HG02852 (cell line): Measurements from ENCODE around the gene ZGRF1.
"Not testable (repeated sequence)": the region's sequence is repeated elsewhere in the genome, so short reads cannot be mapped to it uniquely, and the experiment has no call there.

Experiments
- ATAC-seq: cut with Tn5 transposase; IDR thresholded peaks from one replicate; pipeline ENCODE4 v1.9.1; 2021; ENCODE audit warnings: mild to moderate bottlenecking, moderate library complexity; ENCODE audit not compliant: unreplicated experiment

ZGRF1 gene

GRCh38 chr4:112560084-112560483 is 76.6 kb downstream of the ZGRF1 start:
- ATAC-seq, result peak; percentile 75

- ATAC-seq, result no peak
These were observed 77.7 kb downstream of the ZGRF1 start for GRCh38 chr4:112559053-112559452.

DNA sequence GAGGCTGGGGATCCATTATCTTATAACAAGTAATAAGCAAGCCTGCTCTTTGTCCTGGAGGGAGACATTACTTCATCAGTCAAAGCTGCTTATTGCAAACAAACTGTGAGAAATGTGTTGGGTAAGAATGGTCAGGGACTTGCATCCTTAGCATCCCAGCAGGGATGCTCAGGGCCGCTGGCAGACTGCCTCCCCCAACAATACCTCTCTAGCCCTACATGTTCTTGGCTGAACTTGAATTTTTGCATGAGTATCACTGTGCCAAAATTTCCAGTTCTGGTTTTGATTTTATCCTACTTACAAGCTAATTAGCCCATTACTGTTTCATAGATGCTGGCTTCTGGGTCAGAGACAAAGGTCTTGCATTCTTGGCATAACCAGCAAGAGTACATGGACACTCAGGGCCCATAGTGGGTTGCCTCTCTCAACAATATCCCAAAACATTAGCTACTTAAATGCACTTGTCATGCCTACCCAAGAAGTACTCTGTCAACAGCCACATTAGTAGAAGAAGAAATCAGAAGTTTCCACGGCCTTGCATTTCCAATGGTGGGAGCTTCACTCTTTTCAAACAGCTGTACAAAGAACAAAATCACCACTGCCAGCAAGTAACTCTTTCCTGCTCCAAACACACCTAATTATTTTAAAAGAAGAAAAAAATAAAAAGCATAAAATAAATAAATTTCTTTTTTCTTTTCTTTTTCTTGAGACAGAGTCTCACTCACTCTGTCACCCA is 78.9 kb downstream of the ZGRF1 start:
- ATAC-seq, result no peak

DNA sequence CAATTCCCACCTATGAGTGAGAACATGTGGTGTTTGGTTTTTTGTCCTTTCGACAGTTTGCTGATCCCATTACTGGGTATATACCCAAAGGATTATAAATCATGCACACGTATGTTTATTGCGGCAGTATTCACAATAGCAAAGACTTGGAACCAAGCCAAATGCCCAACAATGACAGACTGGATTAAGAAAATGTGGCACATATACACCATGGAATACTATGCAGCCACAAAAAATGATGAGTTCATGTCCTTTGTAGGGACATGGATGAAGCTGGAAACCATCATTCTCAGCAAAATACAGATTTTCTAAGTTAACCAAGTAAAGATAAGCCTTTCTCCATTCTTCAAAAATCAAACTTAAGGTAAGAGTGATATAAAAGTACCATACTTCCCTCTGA is 82.4 kb downstream of the ZGRF1 start:
- ATAC-seq, result not testable (repeated sequence)

DNA sequence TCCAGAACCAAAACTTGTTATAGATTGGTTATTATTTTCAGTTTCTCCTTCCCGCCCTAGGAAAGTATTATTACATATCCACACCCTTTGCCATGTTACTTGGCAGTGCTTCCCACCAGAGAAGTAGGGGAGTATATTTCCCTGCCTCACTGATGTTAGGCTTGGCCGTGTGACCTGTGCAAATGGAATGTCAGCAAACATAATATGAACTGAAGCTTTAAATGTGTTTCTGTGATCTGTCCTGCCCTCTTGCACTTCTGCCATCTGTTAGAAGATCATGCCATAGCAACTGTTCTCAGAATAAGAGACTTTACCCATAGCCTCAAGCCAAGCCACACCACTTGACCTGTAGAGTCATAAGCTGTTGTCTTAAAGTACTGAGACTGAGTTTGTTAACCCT is 84.0 kb downstream of the ZGRF1 start:
- no peak for ATAC-seq

GRCh38 chr4:112550728-112551127 is 86.0 kb downstream of the ZGRF1 start:
- ATAC-seq, result no peak

GRCh38 chr4:112546476-112546875 is 90.2 kb downstream of the ZGRF1 start:
- ATAC-seq, result no peak

DNA sequence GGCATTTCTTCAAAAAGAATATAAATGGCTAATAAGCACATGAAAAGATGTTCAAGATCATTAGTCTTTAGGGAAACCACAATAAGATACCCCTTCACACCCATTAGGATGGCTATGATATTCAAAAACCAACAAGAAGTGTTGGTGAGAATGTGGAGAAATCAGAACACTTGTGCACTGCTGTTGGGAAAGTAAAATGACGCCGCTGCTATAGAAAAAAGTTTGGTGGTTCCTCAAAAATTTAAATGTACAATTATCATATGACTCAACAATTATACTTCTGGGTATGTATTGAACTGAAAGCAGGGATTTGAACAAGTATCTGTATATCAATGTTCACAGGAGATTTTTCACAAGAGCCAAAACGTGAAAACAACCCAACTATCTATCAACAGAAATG is 91.4 kb downstream of the ZGRF1 start:
- ATAC-seq, result no peak

GRCh38 chr4:112540695-112541094 is 96.0 kb downstream of the ZGRF1 start:
- no peak for ATAC-seq

DNA sequence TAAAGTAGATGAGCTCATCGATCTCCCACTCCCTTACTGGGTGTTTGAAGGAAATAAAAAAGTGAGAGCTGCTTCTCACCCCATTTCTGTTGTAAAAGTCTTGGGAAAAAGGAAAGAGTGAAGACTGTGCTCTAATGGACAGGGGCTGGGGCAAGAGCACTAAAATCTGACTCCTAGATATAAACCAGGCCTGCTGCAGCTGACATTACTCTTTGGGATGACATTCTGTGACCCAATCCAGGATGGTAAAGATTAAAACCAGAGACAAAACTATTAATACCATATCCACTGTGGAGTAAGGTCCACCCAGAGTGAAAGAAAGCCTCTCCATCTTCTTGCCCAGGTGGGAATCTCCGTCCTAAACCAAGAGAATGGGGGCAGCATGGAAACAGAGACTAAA is 100.6 kb downstream of the ZGRF1 start:
- no peak for ATAC-seq

DNA sequence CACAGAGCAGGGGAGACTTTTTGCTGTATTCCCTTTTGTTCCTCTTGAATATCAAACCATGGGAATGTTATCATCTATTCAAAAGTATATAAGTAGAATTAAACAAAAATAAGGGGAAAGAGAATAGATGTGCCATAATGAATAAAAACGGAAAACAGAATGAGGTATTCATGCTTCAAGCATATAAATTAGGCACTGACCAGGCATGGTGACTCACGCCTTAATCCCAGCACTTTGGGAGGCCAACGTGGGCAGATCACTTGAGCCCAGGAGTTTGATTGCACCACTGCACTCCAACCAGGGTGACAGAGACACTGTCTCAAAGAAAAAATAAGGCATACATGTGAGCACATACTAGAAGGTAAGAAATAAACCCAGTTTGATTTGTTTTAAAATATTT is 104.4 kb downstream of the ZGRF1 start:
- ATAC-seq, result no peak

DNA sequence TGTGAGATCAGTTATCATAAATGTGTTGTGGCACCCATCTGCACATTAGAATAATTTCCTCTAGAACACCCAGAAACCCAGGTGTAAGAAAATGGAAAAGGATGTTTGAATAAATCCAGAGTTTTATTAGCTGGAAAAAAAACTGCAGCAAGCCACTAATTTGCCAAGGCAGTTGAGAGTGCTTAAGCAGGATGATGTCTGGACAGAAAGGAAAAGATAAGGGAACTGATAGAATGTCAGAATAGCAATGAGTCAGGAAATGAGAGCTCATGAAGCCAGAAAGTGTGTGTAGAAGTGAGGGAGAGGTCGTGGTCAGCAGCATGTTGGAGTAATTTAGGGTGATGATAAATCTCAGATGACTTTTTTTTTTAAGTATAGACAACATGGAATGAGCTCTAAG is 105.6 kb downstream of the ZGRF1 start:
- ATAC-seq, result no peak

GRCh38 chr4:112526061-112526460 is 110.6 kb downstream of the ZGRF1 start:
- ATAC-seq, result no peak

DNA sequence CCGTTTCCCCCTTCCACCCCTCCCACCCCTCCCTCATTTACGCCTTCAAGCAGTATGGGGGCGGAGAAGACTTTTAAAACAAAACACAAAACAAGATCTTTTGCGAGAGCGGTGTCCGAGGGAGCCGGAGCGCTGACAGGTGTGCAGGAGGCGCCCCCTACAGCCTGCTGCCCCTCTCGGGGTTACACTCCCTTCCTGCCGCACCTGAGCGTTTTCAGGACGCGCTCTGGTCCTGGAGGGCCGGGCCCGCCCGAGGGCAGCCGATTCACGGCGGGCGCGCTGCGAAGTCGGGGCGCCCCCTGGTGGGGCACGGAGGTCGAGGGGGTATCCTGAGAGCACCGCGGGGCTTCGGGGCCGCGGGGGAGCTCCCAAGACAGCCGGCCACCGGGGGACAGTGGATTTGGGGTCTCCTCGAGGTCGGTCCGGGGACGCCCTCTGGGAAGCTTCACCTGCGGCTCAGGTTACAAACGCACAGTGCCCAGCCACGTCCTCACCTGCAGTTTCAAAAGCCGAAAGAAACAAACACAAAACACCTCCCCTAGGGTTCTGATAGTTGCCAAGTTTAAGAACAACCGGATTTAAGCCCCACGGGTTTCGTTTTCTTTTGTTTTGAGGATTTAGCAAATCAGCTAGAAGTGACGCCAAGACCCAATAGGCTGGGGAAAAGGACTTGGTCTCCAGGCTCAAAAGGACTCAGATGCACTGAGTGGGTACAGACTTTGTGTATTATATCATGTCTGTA is 112.8 kb downstream of the ZGRF1 start:
- ATAC-seq, result peak; percentile 74

DNA sequence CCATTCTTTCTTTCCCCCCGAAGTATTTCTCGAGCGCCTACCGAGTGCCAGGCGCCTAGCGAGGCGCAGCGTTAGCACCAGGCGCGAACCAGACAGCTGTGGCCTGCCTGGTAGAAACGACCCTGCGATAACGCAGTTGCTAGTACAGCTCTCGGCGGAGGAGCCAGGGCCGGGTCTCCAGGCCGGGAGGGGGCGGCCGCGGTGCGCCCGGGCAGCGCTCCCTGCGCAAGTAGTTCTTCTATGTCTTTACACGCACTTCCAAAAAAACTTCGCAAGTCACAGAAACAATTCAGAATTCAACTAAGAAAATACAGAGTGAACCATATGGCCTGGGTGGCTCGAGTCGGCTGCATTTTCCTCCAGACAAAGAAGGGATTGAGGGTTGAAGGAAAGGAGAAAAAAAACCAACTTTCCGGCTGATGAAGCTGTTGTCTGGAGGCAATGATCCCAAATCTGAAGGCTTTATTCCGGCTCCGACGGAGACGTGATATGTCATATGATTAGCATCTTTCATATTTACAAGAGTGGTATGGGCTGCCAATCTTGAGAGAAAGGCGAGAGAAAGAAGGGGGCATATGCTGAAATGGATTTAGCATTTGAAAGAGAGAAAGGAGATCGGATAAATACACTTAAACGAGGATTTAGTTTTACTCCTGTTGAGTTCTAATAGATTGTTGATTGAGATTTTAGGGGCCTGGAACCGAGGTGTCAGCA is 113.5 kb downstream of the ZGRF1 start:
- ATAC-seq, result peak; percentile 40

- not testable (repeated sequence) for ATAC-seq
These were observed 114.3 kb downstream of the ZGRF1 start for GRCh38 chr4:112522431-112522830.

DNA sequence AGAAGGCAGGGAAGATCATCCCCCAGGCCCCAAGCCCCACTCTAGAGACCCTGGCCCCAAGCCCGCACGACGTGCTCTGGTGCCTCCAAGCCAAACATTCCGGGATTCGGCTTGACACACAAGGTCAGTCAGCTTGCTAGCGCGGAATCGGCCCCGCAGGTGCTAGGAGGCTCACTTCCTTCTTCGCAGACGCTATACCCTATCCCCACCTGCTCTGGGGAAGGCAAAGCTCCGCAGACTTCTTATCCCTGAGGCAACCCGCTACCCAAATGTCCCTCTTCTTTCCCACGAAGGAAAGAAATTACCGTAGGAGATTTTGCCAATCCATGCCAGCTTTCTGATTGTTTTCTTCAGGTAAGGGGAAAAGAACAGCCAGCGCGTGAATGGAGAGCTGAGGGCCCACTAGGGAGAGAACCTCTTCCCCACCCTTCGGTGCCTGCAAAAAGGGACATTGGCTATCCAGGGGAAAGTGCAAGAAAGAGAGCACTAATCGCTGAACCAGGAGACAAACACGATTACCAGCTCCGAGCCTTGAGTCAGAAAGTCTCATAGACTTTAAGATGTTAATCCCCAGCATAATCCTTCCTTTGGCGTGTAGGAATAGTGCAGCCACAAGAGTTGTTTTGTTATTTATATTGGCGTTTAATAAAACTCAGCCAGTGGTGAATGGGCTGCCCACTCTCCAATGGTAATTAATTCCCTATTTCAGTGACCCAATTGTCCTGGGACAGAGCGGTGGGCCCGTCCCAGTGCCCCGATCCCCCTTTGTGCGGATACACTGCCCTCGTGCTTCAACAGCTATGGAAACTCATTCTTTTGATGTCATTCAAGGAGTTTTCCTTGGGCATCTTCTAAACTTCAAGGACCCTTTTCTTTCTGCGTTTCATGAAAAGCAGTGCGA is 115.3 kb downstream of the ZGRF1 start:
- peak; percentile 20 for ATAC-seq

DNA sequence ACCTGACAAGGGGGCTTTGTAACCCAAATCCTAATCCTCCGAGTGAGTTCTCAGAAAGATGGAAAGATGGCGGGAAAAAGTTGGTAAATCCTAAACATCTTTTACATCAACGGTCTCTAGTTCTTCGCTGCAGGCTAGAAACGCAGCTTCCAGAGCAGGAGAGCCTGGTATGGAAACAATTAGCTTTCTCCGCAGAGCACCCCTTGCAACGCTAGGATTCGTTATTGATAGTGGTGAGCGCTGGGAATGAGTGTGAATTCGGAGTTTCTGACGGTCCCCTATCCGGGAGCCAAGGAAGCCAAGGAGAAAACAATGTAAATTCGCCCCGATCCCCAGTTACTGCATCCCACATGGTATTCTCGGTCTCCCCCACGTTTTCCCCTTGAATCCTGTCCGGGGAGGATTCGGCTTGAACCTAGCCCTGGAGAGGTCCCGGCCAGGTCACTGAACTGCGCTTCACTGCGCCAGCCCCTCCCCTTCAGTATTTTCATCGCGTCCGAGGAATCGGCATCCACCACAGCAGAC is 116.0 kb downstream of the ZGRF1 start:
- no peak for ATAC-seq

- no peak for ATAC-seq
These were observed 116.8 kb downstream of the ZGRF1 start for GRCh38 chr4:112519689-112520597.

DNA sequence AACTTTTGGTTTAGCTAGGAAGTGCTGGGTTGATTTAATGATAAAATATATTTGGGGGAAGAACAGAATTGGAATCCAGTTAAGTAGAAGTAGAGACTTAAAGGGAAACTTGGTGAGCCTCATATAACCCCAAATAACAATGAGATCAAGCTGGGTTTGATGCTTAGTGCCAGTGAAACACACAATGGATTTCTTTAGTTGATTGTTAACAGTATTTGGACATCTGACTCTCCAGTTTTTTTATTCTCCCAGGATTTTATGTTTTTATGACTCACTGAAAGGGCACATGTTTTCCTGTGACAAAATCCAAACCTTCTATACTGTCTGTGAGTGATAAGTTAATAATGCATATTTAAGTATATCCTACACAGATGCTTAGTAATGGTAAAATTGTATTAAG is 118.0 kb downstream of the ZGRF1 start:
- no peak for ATAC-seq
